NB4 (cell line): ENCODE results near the gene COPS3.

ENCODE experiments used
- POLR2A ChIP-seq: IDR thresholded peaks from 2 replicates; pipeline ENCODE4 v1.6.1; 2011; ENCODE audit warnings: mild to moderate bottlenecking; ENCODE audit not compliant: insufficient read length; ENCODE audit errors: extremely low read depth
- TF ChIP-seq, protein P1 (sequence below): IDR thresholded peaks from one replicate; pipeline ENCODE4 v1.5.1; 2012; ENCODE audit warnings: low read depth, low read length

DNA sequence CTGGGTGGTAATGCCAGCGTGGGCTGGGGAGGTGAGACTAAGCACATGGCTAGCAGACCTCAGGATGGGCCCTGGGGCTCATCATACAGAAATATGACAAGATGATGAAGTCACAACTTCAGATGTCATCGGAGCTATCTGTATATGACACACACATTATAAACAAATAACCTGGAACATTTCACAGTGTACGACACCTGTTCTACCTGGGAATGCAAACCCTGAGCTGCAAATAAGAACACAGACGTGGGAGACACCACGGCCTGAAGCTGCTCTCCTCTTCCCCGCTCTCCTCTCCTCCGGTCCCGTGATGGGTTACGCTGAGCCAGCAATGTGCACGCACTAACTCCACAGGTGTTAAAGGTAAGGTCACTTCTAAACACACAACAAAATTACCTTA lies 79.8 kb downstream of the COPS3 start:
- TF ChIP-seq, protein P1, sequence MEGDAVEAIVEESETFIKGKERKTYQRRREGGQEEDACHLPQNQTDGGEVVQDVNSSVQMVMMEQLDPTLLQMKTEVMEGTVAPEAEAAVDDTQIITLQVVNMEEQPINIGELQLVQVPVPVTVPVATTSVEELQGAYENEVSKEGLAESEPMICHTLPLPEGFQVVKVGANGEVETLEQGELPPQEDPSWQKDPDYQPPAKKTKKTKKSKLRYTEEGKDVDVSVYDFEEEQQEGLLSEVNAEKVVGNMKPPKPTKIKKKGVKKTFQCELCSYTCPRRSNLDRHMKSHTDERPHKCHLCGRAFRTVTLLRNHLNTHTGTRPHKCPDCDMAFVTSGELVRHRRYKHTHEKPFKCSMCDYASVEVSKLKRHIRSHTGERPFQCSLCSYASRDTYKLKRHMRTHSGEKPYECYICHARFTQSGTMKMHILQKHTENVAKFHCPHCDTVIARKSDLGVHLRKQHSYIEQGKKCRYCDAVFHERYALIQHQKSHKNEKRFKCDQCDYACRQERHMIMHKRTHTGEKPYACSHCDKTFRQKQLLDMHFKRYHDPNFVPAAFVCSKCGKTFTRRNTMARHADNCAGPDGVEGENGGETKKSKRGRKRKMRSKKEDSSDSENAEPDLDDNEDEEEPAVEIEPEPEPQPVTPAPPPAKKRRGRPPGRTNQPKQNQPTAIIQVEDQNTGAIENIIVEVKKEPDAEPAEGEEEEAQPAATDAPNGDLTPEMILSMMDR: no peak
- no peak for TF ChIP-seq POLR2A
